Measurements from ENCODE around the gene TFF2.
A peak's percentile ranks its signal among the peaks of the same experiment; 100 is the strongest.

TFF2 gene

GRCh38 chr21:42343963-42344510 lies 6.8 kb downstream of the TFF2 start:
- no peak for DNase-seq

- no peak for DNase-seq
Measured at GRCh38 chr21:42343556-42343955, 7.2 kb downstream of the TFF2 start.

GRCh38 chr21:42343101-42343500 lies 7.7 kb downstream of the TFF2 start:
- no peak for DNase-seq

- no peak for DNase-seq
Measured at GRCh38 chr21:42341776-42342542, 8.8 kb downstream of the TFF2 start.

GRCh38 chr21:42340187-42341050 lies 10.4 kb downstream of the TFF2 start:
- DNase-seq = no peak

GRCh38 chr21:42338729-42339715 lies 11.8 kb downstream of the TFF2 start:
- no peak for DNase-seq

GRCh38 chr21:42337830-42338728 lies 12.7 kb downstream of the TFF2 start:
- peak; percentile 84 for DNase-seq

GRCh38 chr21:42337276-42337675 lies 13.5 kb downstream of the TFF2 start:
- no peak for DNase-seq

GRCh38 chr21:42336054-42336453 lies 14.7 kb downstream of the TFF2 start:
- no peak for DNase-seq

GRCh38 chr21:42332557-42333317 lies 18.1 kb downstream of the TFF2 start:
- DNase-seq = no peak

GRCh38 chr21:42331660-42332059 lies 19.1 kb downstream of the TFF2 start:
- DNase-seq = no peak

GRCh38 chr21:42330380-42331371 lies 20.1 kb downstream of the TFF2 start:
- no peak for DNase-seq

- DNase-seq = no peak
Measured at GRCh38 chr21:42324896-42325295, 25.9 kb downstream of the TFF2 start.

- DNase-seq = no peak
Measured at GRCh38 chr21:42321845-42322244, 28.9 kb downstream of the TFF2 start.

- no peak for DNase-seq
Measured at GRCh38 chr21:42321231-42321630, 29.6 kb downstream of the TFF2 start.

GRCh38 chr21:42320791-42321190 lies 30.0 kb downstream of the TFF2 start:
- DNase-seq = no peak

- no peak for DNase-seq
Measured at GRCh38 chr21:42319851-42320572, 30.8 kb downstream of the TFF2 start.

- no peak for DNase-seq
Measured at GRCh38 chr21:42319376-42319775, 31.4 kb downstream of the TFF2 start.

Data from NCI-H1694 treated with DMSO at 0.1 percent for 48 hours (cell line).